Skeletal muscle tissue (tissue), 4 donors: ENCODE measurements around the gene CRISPLD2. TPM values are rescaled to one million over a fixed set of nuclear protein-coding genes. Genes with fewer than 3 reads are reported as not detected.
A peak's percentile ranks its signal among the peaks of the same experiment; 100 is the strongest.

Source experiments
- H3K27ac ChIP-seq: one replicate; pipeline ENCODE4 v1.7.0; 2013; ENCODE audit warnings: mild to moderate bottlenecking, low read depth, low read length, inconsistent platforms
- H3K27me3 ChIP-seq, 3 donors: one replicate each; pipeline ENCODE4 v1.7.0; 2013; ENCODE audit warnings: low read length in 3 of 3; ENCODE audit not compliant: control insufficient read depth in 3 of 3, insufficient read depth in 3 of 3
- H3K36me3 ChIP-seq, 3 donors: one replicate each; pipeline ENCODE4 v1.7.0; 2013; ENCODE audit warnings: low read length in 3 of 3; ENCODE audit not compliant: control insufficient read depth in 3 of 3, insufficient read depth in 3 of 3
- H3K4me1 ChIP-seq, 3 donors: one replicate each; pipeline ENCODE4 v1.7.0; 2013; ENCODE audit warnings: low read length in 3 of 3, mild to moderate bottlenecking in 3 of 3; ENCODE audit not compliant: control insufficient read depth in 3 of 3, insufficient read depth in 3 of 3
- H3K4me3 ChIP-seq, 3 donors: one replicate each; pipeline ENCODE4 v1.7.0; 2013; ENCODE audit warnings: low read length in 3 of 3
- H3K9ac ChIP-seq, 3 donors: one replicate each; pipeline ENCODE4 v1.7.0; 2013; ENCODE audit warnings: low read length in 3 of 3, mild to moderate bottlenecking in 3 of 3, moderate library complexity in 2 of 3, low read depth in 1 of 3
- H3K9me3 ChIP-seq, 3 donors: one replicate each; pipeline ENCODE4 v1.7.0; 2013; ENCODE audit warnings: low read length in 3 of 3; ENCODE audit not compliant: control insufficient read depth in 3 of 3
- total RNA-seq: library from RNA; depleted of rRNA; stranded (reverse); fragments of >200 nt; gene quantifications from one replicate; pipeline ENCODE4 v1.2.3, GENCODE V29; 2014
- donor health status: Osteomylitis.

The CRISPLD2 gene
- total RNA-seq, 1 donor from 2014 or later: 7.3 TPM

DNA sequence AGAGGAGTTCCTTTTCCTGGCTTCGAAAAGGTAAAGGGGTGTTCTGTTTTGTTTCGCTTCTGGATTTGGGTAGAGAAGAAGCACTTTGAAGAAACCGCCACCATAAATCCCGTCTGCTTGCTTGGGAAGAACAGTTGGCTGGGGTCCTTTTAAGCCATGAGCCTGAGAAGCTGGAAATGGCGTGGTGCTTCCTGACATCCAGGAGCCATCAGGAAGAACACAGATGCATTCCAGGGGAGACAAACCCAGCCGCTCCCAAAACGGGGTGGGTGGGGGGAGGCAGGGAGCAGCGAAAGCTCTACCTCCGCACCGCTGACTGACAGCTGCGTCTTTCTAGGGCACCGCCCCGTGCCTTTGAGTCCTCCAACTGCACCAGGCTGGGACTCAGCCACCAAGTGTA lies 99.9 kb downstream of the CRISPLD2 start:
- Histone ChIP-seq H3K4me3 (no peak overlapping the region), H3K36me3 (no peaks in the 10 kb centered on the region), H3K27ac (peak overlapping the region; percentile 11), H3K27me3 (peaks cover 5 to 29% (median 11%) of the 10 kb centered on the region in 3 donors), H3K9ac (no peak overlapping the region), H3K9me3 (no peaks in the 10 kb centered on the region), H3K4me1 (peaks cover 17 to 39% (median 29%) of the 10 kb centered on the region in 3 donors)

DNA sequence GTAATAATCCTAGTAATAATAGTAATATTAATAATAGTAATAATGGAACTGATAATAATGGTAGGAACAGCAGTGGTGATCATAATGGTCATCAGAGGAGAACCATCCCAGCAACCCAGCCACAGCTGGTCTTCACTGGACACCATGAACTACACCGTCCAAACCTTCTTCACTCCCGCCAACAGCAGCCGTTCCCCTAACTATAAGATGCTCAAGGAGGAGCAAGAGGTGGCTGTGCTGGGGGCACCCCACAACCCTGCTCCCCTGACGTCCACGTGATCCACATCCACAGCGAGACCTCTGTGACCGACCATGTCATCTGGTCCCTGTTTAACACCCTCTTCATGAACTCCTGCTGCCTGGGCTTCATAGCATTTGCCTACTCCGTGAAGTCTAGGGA lies 100.5 kb downstream of the CRISPLD2 start:
- no peak overlapping the region for H3K27ac ChIP-seq
- H3K27me3 ChIP-seq: peaks cover 5 to 28% (median 11%) of the 10 kb centered on the region in 3 donors
- no peak overlapping the region for H3K9ac ChIP-seq
- no peaks in the 10 kb centered on the region for H3K9me3 ChIP-seq
- H3K4me3 ChIP-seq: no peak overlapping the region
- no peaks in the 10 kb centered on the region for H3K36me3 ChIP-seq
- peaks cover 24 to 41% (median 32%) of the 10 kb centered on the region in 3 donors for H3K4me1 ChIP-seq

DNA sequence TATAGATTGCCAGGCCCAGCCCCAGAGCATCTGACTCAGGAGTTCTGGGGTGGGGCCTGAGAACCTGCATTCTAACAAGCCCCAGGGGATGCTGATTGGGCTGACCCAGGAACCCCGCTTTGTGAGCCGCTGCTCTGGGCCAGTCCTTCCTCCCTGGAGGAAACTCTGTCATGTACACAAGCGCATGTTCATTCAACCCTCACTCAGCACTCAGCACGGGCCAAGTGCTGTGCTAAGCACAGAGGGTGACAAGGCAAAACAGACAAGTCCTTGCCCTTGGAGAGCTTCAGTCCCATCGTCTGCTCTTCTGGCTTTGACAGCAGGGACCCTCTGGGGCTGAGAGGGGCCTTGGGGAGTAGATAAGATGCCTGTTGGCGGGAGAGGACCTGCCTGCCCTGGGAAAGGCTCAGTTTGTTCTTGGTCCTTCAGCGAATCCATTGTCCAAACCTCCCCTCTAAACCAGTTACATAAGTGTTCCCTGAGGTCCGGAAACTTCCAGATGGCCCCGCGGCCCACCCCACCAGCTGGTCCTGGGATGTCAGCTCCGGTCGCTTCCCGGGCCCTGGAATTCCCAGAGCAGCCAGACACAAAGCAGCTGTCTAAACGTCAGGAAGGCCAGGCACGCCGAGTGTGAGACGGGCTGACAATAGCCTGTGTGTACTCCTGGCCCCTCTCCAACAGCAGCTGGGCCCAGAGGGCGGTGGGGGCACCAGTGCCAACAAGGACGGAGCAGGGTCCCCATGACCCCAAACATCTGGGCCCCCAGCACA lies 102.8 kb downstream of the CRISPLD2 start:
- Histone ChIP-seq H3K36me3 (no peaks in the 10 kb centered on the region), H3K27ac (peak overlapping the region; percentile 61), H3K9me3 (no peaks in the 10 kb centered on the region), H3K27me3 (peaks cover 5 to 14% (median 8%) of the 10 kb centered on the region in 3 donors), H3K9ac (peak overlapping the region in 2 of 3 donors; percentile 45 to 47), H3K4me3 (no peak overlapping the region), H3K4me1 (peaks cover 24 to 38% (median 33%) of the 10 kb centered on the region in 3 donors)

DNA sequence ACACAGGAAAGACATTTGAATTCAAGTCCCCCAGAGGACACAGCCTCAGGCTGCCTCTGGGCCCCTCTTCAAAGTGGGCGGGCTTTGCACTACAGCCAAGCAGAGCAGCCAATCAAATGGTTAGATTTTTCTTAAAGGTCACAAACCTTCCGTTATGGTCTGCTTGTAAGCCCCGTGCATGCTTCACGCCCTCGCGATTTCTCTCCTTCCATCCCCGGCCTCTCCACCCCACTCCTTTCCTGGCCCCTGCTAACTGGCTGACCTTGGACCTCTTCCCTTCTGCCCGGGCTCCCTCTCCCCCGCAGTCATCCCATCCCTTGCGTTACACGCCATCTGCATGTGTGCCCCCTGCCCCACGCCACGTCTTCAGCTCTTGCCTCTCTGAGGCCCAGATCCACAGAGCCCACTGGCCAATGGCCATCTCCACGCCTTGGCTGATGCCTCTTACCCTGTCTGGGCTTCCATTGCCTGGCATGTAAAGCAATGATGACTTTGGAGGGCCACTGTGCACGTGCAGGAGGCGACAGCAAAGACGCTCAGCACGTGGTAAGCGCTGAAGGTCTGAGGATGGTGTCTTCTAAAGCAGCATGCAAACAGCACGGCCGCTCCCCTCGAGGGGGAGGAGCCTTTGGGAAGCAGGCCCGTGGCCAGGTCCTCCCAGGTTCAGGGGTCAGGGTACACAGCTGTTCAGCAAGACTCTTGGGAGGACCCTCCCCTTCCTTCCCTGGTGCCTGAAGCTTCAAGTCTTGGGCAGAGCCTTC lies 104.7 kb downstream of the CRISPLD2 start:
- peaks cover 0 to 5% (median 0%) of the 10 kb centered on the region in 3 donors for H3K27me3 ChIP-seq
- no peaks in the 10 kb centered on the region for H3K9me3 ChIP-seq
- no peaks in the 10 kb centered on the region for H3K36me3 ChIP-seq
- H3K4me3 ChIP-seq: no peak overlapping the region
- peaks cover 40 to 51% (median 43%) of the 10 kb centered on the region in 3 donors for H3K4me1 ChIP-seq
- H3K9ac ChIP-seq: peak overlapping the region in 1 of 3 donors; percentile 62
- peak overlapping the region; percentile 23 for H3K27ac ChIP-seq

DNA sequence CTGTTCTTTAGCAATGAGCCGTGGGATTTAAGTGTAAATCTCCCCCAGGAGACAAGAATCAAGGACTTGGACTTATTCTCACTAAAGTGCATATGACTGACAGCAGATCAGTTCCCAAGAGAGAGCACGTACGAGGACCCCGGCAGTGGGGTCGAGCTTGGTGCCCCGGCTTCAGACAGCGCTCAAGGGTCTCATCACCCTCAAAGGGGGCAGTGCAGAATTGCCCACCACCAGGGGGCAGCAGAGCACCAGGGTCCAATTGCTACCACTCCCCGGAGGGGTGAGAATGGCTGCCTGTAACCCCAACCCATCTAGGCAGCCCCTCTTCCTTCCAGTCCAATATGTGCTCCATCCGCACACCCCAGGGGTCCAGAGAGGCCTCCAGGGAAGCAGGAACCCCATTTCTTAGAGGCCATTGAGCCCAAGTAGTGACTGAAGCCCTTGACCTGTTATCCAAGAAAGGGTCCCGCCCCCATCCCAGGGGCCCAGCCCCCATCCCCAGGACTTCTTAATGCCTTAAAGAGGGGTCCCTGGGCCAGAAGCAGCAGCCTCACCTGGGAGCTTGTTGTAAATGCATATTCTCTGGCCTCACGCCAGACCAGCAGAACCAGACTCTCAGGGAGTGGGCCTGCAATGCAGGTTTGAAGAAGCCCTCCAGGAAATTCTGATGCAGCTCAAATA lies 105.4 kb downstream of the CRISPLD2 start:
- Histone ChIP-seq H3K9me3 (no peaks in the 10 kb centered on the region), H3K4me3 (no peak overlapping the region), H3K27me3 (peaks cover 0 to 6% (median 0%) of the 10 kb centered on the region in 3 donors), H3K27ac (no peak overlapping the region), H3K4me1 (peaks cover 45 to 51% (median 47%) of the 10 kb centered on the region in 3 donors), H3K36me3 (no peaks in the 10 kb centered on the region), H3K9ac (peak overlapping the region in 1 of 3 donors; percentile 33)

DNA sequence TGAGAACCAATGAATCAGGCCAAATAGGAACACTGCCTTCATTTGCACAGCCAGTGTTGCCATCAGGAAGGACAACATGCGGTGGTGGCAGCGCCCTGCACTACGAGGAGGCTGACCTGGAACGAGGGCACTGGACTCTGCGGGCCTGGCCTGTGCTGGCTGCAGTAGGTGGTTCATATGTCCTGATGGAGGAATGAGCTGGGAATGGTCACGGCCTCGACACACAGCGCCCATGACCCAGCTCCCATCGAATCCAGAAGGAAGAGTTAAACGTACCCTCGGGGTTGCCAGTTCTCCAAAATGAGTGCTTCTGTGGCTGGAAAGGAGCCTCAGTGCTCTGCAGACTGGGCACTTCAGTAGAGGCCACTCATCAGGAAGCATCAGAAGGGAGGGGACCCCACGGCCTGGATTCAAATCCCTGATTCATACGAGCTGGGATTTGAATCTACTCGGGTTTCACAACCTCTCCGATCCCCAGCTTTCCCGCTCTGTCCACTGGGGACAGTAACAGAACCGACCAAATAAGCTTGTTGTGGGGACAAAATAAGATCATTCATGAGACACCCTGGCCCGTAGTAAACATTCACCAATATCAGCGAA lies 106.1 kb downstream of the CRISPLD2 start:
- Histone ChIP-seq H3K9ac (peak overlapping the region in 1 of 3 donors; percentile 33), H3K9me3 (no peaks in the 10 kb centered on the region), H3K36me3 (no peaks in the 10 kb centered on the region), H3K4me1 (peaks cover 47 to 51% (median 47%) of the 10 kb centered on the region in 3 donors), H3K27me3 (peaks cover 0 to 4% (median 0%) of the 10 kb centered on the region in 3 donors), H3K4me3 (no peak overlapping the region), H3K27ac (no peak overlapping the region)

DNA sequence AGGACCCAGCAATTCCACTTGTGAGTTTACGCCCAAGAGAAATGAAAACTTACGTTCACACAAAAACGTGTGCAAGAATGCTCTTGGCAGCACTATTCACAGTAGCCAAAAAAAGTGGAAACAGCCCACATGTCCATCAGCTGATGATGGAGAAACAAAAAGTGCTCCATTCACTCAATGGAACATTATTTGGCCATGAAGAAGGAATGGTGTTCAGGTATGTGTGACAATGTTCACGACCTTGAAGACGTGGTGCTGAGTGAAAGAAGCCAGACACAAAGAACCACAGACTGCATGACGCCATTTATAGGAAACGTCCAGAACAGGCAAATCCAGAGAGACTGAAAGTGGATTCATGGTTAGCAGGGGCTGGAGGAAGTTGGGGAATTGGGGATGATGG lies 106.7 kb downstream of the CRISPLD2 start:
- Histone ChIP-seq H3K36me3 (no peaks in the 10 kb centered on the region), H3K4me3 (no peak overlapping the region), H3K4me1 (peaks cover 47 to 51% (median 47%) of the 10 kb centered on the region in 3 donors), H3K9ac (no peak overlapping the region), H3K9me3 (no peaks in the 10 kb centered on the region), H3K27ac (no peak overlapping the region), H3K27me3 (peaks cover 0 to 4% (median 0%) of the 10 kb centered on the region in 3 donors)

DNA sequence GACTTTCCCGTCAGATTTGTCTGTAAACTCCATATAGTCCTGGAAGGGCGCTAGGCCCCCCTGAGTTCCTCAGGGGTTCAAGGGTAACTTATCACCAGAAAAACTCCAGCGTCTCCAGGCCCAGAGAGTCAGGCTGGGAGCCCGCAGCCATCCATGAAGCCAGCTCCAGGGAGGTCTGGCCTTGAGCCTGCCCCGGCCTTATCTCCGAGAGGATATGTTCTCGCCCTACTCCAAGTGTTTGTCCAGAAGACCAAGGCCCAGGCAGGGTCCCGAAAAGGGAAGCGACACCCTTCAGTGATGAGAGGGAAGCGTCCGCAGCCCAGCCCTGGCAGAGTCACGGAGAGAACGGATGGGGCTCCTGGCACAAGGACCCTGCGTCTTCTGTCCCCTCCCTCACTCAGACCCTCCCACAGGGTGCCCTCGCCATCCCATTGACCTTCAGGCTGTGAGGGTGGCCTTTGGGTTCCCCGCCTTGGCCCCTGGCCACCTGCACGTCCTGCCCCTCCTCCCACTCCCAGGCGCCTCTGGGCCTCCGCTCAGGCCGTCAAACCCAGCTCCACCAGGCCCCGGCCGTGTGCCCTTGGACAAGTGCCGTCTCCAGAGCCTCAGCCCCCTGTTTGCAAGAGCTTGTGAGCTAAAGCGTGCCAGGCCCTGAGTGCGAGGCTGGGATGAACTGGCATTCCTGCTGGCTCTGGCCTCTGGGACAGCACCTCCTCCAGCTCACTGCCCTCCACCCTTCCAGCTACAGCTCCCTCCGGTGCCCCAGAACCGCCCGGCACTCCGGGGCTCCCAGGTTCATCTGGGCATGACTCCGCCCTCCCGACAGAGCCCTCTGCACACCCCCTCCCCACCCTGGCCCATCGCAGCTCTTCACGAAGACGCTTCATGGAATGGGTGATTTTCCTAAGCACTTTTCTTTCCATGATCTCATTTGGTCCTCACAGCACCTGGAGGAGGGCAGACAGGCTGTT lies 108.1 kb downstream of the CRISPLD2 start:
- H3K9ac ChIP-seq: no peak overlapping the region

More for the DNA sequence above, 108.1 kb downstream of the CRISPLD2 start:
- H3K4me1 ChIP-seq: peaks cover 38 to 45% (median 40%) of the 10 kb centered on the region in 3 donors
- H3K4me3 ChIP-seq: no peak overlapping the region
- H3K36me3 ChIP-seq: no peaks in the 10 kb centered on the region
- no peaks in the 10 kb centered on the region for H3K9me3 ChIP-seq
- peaks cover 0 to 4% (median 0%) of the 10 kb centered on the region in 3 donors for H3K27me3 ChIP-seq
- no peak overlapping the region for H3K27ac ChIP-seq
